BJ (cell line): ENCODE data around the gene CDC42BPB. TPM values are rescaled to one million over a fixed set of nuclear protein-coding genes. Genes with fewer than 3 reads are reported as not detected.

Source experiments
- CTCF ChIA-PET: fragments of 350-600 bp; formaldehyde crosslinking; extraction: SDS; loops from one replicate; lab custom pipeline; 2021; ENCODE audit warnings: antibody characterized with exemption, inconsistent platforms; lab: Yijun Ruan, JAX
- POLR2A ChIA-PET: fragments of 300-600 bp; sonication (Branson Sonifier 250); formaldehyde crosslinking; extraction: SDS; loops from one replicate; lab custom pipeline; 2021; ENCODE audit warnings: antibody characterized with exemption; lab: Charles Lee
- DNase-seq: peaks from one replicate; pipeline ENCODE4 v3.0.0-alpha.2; 2011; ENCODE audit warnings: low read depth
- H3K27me3 ChIP-seq: 2 replicates; pipeline ENCODE4 v1.6.0; 2011; ENCODE audit warnings: low read length; ENCODE audit not compliant: control insufficient read depth, insufficient read depth
- H3K36me3 ChIP-seq: 2 replicates; pipeline ENCODE4 v1.5.1; 2011; ENCODE audit warnings: low read length; ENCODE audit not compliant: control insufficient read depth, insufficient read depth
- H3K4me3 ChIP-seq: 2 replicates; pipeline ENCODE4 v1.5.1; 2011; ENCODE audit warnings: low read depth, mild to moderate bottlenecking, control low read depth, low read length
- CTCF ChIP-seq: IDR thresholded peaks from 2 replicates; pipeline ENCODE4 v1.5.1; 2011; ENCODE audit warnings: low read depth, mild to moderate bottlenecking, control low read depth, inconsistent platforms, low read length, moderate library complexity; ENCODE audit not compliant: insufficient read depth
- polyA plus RNA-seq: library from polyadenylated mRNA; depleted of rRNA; stranded (reverse); fragments of >200 nt; gene quantifications from 2 replicates; pipeline ENCODE4 v1.2.3, GENCODE V29; 2011

The CDC42BPB gene
- polyA plus RNA-seq, 1 experiment: 66.5 TPM

- CTCF ChIA-PET: no interaction called here
- Histone ChIP-seq H3K27me3 (no peaks in the 10 kb centered on the region), H3K4me3 (no peak overlapping the region), H3K36me3 (peaks cover 5% of the 10 kb centered on the region)
- no peak for DNase-seq
- no peak for TF ChIP-seq CTCF
- POLR2A ChIA-PET: no interaction called here
Measured at GRCh38 chr14:103045371-103045869, 11.9 kb downstream of the CDC42BPB start.

GRCh38 chr14:103043257-103044015, 13.9 kb downstream of the CDC42BPB start:
- CTCF ChIA-PET: no interaction called here
- no peak for DNase-seq
- POLR2A ChIA-PET: no interaction called here
- TF ChIP-seq CTCF: no peak
- Histone ChIP-seq H3K36me3 (peaks cover 5% of the 10 kb centered on the region), H3K27me3 (no peaks in the 10 kb centered on the region), H3K4me3 (no peak overlapping the region)

GRCh38 chr14:103041464-103041863, 15.9 kb downstream of the CDC42BPB start:
- ChIA-PET POLR2A (no interaction called here), CTCF (no interaction called here)
- no peaks in the 10 kb centered on the region for H3K27me3 ChIP-seq
- H3K4me3 ChIP-seq: no peak overlapping the region
- DNase-seq: no peak
- peaks cover 5% of the 10 kb centered on the region for H3K36me3 ChIP-seq
- no peak for TF ChIP-seq CTCF

GRCh38 chr14:103033681-103034096, 23.7 kb downstream of the CDC42BPB start:
- no peak overlapping the region for H3K4me3 ChIP-seq
- no peak for TF ChIP-seq CTCF
- H3K36me3 ChIP-seq: no peaks in the 10 kb centered on the region
- no peaks in the 10 kb centered on the region for H3K27me3 ChIP-seq
- DNase-seq: peak; percentile 39
- CTCF ChIA-PET: no interaction called here
- POLR2A ChIA-PET: no interaction called here

GRCh38 chr14:103031956-103032355, 25.4 kb downstream of the CDC42BPB start:
- Histone ChIP-seq H3K27me3 (no peaks in the 10 kb centered on the region), H3K36me3 (no peaks in the 10 kb centered on the region), H3K4me3 (no peak overlapping the region)
- POLR2A ChIA-PET: no interaction called here
- TF ChIP-seq CTCF: no peak
- no peak for DNase-seq
- CTCF ChIA-PET: no interaction called here
